ENCODE results near the gene SACS. TPM values are rescaled to one million over a fixed set of nuclear protein-coding genes. Genes with fewer than 3 reads are reported as not detected.

Gene SACS
- total RNA-seq, 1 experiment from 2014 or later, result 33.4 TPM

GRCh38 chr13:23458989-23459388, 25.5 kb upstream of the SACS start:
- no TSS peak for BruUV-seq (replicated peaks)
- intact Hi-C loops (cut with micrococcal nuclease), result no loop called here
- no peak for TF ChIP-seq SIN3A (IDR thresholded peaks at IDR 0.05; ENCODE audit: low read depth)
- TF ChIP-seq POLR2AphosphoS5 (IDR thresholded peaks at IDR 0.05; ENCODE audit: low read depth, low read length), result no peak
- no peak for TF ChIP-seq CTCF (IDR thresholded peaks at IDR 0.05 in 2 of 3, conservative IDR thresholded peaks at IDR 0.05 in 1 of 3; ENCODE audit: borderline replicate concordance in 1 of 3, insufficient read depth in 1 of 3, low read depth in 2 of 3, low read length in 2 of 3)
- TF ChIP-seq FOSL1 (IDR thresholded peaks at IDR 0.05; ENCODE audit: low read depth), result no peak
- no peak for TF ChIP-seq JUND (IDR thresholded peaks at IDR 0.05)
- no peak for TF ChIP-seq SRF (IDR thresholded peaks at IDR 0.05; ENCODE audit: low read depth)
- TF ChIP-seq POLR2A (IDR thresholded peaks at IDR 0.05; ENCODE audit: borderline replicate concordance, extremely low read depth, insufficient read depth, insufficient read length), result no peak
- no peak for TF ChIP-seq EZH2 (IDR thresholded peaks at IDR 0.05)
- no peak for TF ChIP-seq TCF7L2 (IDR thresholded peaks at IDR 0.05; ENCODE audit: borderline replicate concordance, extremely low read depth, insufficient read depth, insufficient read length)
- no peak for TF ChIP-seq YY1 (IDR thresholded peaks at IDR 0.05; ENCODE audit: extremely low read depth, insufficient replicate concordance, low read depth, low read length)
- TF ChIP-seq ZNF274 (IDR thresholded peaks at IDR 0.05; ENCODE audit: low read depth, low read length), result no peak
- Histone ChIP-seq H3K36me3 (ENCODE audit: control insufficient read depth in 1 of 2, insufficient read depth in 2 of 2, low read length in 2 of 2) (no peaks in the 10 kb centered on the region), H3K27me3 (ENCODE audit: insufficient read depth, low read length) (no peaks in the 10 kb centered on the region), H3K79me2 (ENCODE audit: insufficient read depth, low read length) (no peaks in the 10 kb centered on the region), H3K9ac (ENCODE audit: low read length) (no peak overlapping the region), H3K9me2 (ENCODE audit: insufficient read depth) (no peaks in the 10 kb centered on the region), H3K4me2 (ENCODE audit: low read length) (no peak overlapping the region), H3K27ac (ENCODE audit: low read depth, low read length) (no peak overlapping the region), H3K9me3 (ENCODE audit: control insufficient read depth in 1 of 2, insufficient read depth in 1 of 2, low read depth in 1 of 2, low read length in 2 of 2) (no peaks in the 10 kb centered on the region), H4K20me1 (ENCODE audit: insufficient read depth) (no peaks in the 10 kb centered on the region), H3K4me1 (ENCODE audit: control insufficient read depth in 1 of 2, insufficient read depth in 2 of 2, low read length in 2 of 2) (no peaks in the 10 kb centered on the region), H2AFZ (ENCODE audit: low read depth, low read length, poor library complexity, severe bottlenecking) (no peak overlapping the region), H3K4me3 (replicated peaks in 1 of 2; ENCODE audit: low read depth in 1 of 2, low read length in 2 of 2) (no peak overlapping the region)
- RAD21 ChIA-PET (ENCODE audit: low non-redundant PET in 1 of 2, low total read pairs in 2 of 2, uncharacterized antibody in 2 of 2, unreplicated experiment in 2 of 2), result no interaction called here
- no peak for DNase-seq (ENCODE audit: low read depth, low spot score)
- CTCF ChIA-PET, result no interaction called here
- ATAC-seq, result no peak
- POLR2A ChIA-PET, result no interaction called here
